Thyroid gland (tissue), 4 donors: Measurements from ENCODE around the gene OR9Q2. TPM values are rescaled to one million over a fixed set of nuclear protein-coding genes. Genes with fewer than 3 reads are reported as not detected.

ENCODE experiments used
- DNase-seq, 2 donors: peaks; one replicate each; pipeline ENCODE4 v3.0.0-alpha.2; 2019
- H3K27ac ChIP-seq, 3 donors: fragments of 200-600 bp; sonication (generic); 1 replicate in 2 of 3; 2 replicates in 1 of 3; pipeline ENCODE4 v1.5.1; 2016 to 2019; ENCODE audit warnings: mild to moderate bottlenecking in 1 of 3, moderate library complexity in 1 of 3
- H3K27me3 ChIP-seq: fragments of 200-600 bp; sonication (generic); one replicate; pipeline ENCODE4 v1.5.1; 2019
- H3K36me3 ChIP-seq, 2 donors: fragments of 200-600 bp; sonication (generic); one replicate each; pipeline ENCODE4 v1.5.1; 2016 to 2019
- H3K4me1 ChIP-seq, 2 donors: fragments of 200-600 bp; sonication (generic); one replicate each; pipeline ENCODE4 v1.5.1; 2017 to 2019
- H3K4me3 ChIP-seq, 3 donors: fragments of 200-600 bp; sonication (generic); replicated peaks in 1 of 3; 1 replicate in 2 of 3; 2 replicates in 1 of 3; pipeline ENCODE4 v1.5.1; 2016; ENCODE audit warnings: mild to moderate bottlenecking in 1 of 3
- H3K9me3 ChIP-seq: fragments of 200-600 bp; sonication (generic); one replicate; pipeline ENCODE4 v1.5.1; 2017
- POLR2A ChIP-seq, 2 donors: fragments of 450-650 bp; IDR thresholded peaks; one replicate each; pipeline ENCODE4 v1.6.1; 2017; ENCODE audit warnings: antibody characterized with exemption in 2 of 2, mild to moderate bottlenecking in 2 of 2, moderate library complexity in 1 of 2
- WGBS, 2 donors: methylation state at CpG; one replicate each; pipeline ENCODE4 v1.1.5; 2017; 5-methylcytosine and 5-hydroxymethylcytosine counted together
- intact Hi-C: fragments of 100-400 bp; cut with DNase I; formaldehyde crosslinking; loops from one replicate; pipeline ENCODE4 v1.15.1; 2023
- total RNA-seq, 4 donors: library from RNA; depleted of rRNA; stranded (reverse); fragments of >200 nt; gene quantifications; one replicate each; pipeline ENCODE4 v1.2.3, GENCODE V29; 2016
- TF ChIP-seq, protein P1 (sequence below), 6 experiments: fragments of 200-600 bp in 3 of 6; fragments of 450-650 bp in 3 of 6; sonication (generic) in 3 of 6; IDR thresholded peaks; one replicate each; pipeline ENCODE4 v1.5.1; 2016 to 2019; ENCODE audit warnings: antibody characterized with exemption in 6 of 6, mild to moderate bottlenecking in 2 of 6, inconsistent platforms in 1 of 6, moderate library complexity in 1 of 6

Gene OR9Q2
- total RNA-seq, 4 donors from 2014 or later, result not detected

DNA sequence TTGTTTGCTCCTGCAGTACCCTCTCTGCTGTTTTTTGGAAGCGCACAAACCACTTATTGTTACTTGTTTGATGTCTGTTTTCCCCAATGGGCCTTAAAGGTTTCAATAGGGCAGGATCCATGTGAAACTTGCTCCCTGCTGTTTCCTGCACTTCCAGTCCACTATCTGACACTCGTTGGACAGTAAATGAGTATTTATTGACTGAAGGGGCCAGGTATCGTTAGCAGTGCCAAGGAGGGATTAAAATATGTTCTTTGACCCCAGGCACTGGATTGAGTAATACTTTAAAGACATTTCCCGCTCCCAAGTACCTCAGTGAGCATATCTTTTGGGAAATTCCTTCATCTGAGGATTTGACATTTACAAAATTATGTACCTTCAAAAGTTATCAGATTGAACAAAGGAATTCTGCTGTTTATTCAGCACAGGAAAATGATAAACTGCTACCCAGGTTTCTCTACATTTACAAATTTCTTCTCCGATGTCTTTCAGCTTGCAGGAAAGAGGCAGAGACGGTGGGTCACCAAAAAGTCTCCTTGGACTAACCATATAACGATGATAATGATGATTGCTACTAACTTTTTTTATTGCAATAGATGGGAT, 23.3 kb upstream of the OR9Q2 start:
- Histone ChIP-seq H3K4me3 (no peak overlapping the region), H3K27me3 (no peaks in the 10 kb centered on the region), H3K27ac (no peak overlapping the region), H3K4me1 (no peaks in the 10 kb centered on the region), H3K36me3 (no peaks in the 10 kb centered on the region), H3K9me3 (no peaks in the 10 kb centered on the region)
- intact Hi-C loops, result no loop called here
- no peak for DNase-seq
- TF ChIP-seq, protein P1, sequence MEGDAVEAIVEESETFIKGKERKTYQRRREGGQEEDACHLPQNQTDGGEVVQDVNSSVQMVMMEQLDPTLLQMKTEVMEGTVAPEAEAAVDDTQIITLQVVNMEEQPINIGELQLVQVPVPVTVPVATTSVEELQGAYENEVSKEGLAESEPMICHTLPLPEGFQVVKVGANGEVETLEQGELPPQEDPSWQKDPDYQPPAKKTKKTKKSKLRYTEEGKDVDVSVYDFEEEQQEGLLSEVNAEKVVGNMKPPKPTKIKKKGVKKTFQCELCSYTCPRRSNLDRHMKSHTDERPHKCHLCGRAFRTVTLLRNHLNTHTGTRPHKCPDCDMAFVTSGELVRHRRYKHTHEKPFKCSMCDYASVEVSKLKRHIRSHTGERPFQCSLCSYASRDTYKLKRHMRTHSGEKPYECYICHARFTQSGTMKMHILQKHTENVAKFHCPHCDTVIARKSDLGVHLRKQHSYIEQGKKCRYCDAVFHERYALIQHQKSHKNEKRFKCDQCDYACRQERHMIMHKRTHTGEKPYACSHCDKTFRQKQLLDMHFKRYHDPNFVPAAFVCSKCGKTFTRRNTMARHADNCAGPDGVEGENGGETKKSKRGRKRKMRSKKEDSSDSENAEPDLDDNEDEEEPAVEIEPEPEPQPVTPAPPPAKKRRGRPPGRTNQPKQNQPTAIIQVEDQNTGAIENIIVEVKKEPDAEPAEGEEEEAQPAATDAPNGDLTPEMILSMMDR (IDR thresholded peaks at IDR 0.05), result no peak
- TF ChIP-seq POLR2A (IDR thresholded peaks at IDR 0.05), result no peak
- WGBS, 2 donors, result 73 to 78% methylated on average over 7 of the region's 7 CpGs

DNA sequence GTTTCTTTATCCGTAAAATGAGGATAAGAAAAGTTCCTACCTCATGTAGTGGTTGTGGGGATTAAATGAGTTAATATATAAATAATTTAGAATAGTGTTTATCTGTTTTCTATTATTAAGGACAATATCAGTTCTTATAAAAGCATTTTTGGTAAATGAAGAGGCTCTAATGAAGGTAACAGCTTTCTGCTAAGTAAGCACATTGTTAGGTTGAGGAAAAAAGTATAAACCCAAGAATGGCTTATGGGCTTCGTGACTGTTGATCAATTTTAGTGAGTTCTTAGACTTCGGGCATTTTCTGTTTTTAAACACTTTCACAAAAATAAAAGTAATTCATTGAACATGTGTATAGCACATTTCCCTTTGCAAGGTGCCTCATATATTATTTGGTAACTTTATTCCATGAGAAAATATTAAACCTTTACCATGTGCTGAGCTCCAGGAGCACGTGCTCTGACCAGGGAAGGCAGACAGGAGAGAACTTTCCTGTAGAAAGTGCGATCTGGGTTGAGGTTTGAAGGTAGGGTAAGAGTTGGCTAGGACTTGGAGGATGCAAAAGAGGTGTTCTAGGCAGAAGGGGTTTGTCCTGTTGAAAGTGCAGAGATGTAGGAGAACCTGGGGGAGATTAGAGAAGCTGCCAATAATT, 11.3 kb upstream of the OR9Q2 start:
- Histone ChIP-seq H3K4me1 (no peaks in the 10 kb centered on the region), H3K27ac (no peak overlapping the region), H3K9me3 (no peaks in the 10 kb centered on the region), H3K27me3 (no peaks in the 10 kb centered on the region), H3K4me3 (no peak overlapping the region), H3K36me3 (no peaks in the 10 kb centered on the region)
- intact Hi-C loops, result no loop called here
- 75 to 84% methylated on average over 5 of the region's 5 CpGs for WGBS, 2 donors
- TF ChIP-seq, protein P1 (IDR thresholded peaks at IDR 0.05), result no peak
- TF ChIP-seq POLR2A (IDR thresholded peaks at IDR 0.05), result no peak
- no peak for DNase-seq

DNA sequence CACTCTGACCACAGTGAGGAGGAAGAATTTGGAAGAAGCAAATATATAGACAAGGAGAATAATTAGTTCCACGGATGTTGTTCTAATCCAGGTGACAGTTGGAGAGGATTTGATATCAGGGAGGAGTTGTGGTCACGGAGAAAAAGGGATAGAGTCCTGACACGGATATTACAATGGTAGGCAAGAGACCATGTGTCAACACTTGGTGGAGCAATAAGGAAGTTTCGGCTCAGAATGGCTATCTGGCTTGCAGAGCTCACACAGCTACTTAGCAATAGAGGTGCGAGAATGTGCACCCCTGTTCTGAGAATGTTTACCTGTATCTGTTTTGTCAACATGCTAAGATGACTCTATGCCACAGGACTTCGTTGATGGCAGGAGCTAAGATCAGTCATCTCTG, 10.4 kb upstream of the OR9Q2 start:
- H3K4me3 ChIP-seq, result no peak overlapping the region
- 84 to 86% methylated on average over 6 of the region's 6 CpGs for WGBS, 2 donors

DNA sequence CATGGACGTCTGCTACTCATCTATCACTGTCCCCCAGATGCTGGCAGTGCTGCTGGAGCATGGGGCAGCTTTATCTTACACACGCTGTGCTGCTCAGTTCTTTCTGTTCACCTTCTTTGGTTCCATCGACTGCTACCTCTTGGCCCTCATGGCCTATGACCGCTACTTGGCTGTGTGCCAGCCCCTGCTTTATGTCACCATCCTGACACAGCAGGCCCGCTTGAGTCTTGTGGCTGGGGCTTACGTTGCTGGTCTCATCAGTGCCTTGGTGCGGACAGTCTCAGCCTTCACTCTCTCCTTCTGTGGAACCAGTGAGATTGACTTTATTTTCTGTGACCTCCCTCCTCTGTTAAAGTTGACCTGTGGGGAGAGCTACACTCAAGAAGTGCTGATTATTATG, 9.2 kb upstream of the OR9Q2 start:
- H3K4me3 ChIP-seq, result no peak overlapping the region
- intact Hi-C loops, result no loop called here
- no peak overlapping the region for H3K27ac ChIP-seq
- no peaks in the 10 kb centered on the region for H3K27me3 ChIP-seq
- DNase-seq, result no peak
- TF ChIP-seq, protein P1 (IDR thresholded peaks at IDR 0.05), result no peak
- no peak for TF ChIP-seq POLR2A (IDR thresholded peaks at IDR 0.05)
- H3K36me3 ChIP-seq, result no peaks in the 10 kb centered on the region
- H3K9me3 ChIP-seq, result no peaks in the 10 kb centered on the region
- WGBS, 2 donors, result 72 to 73% methylated on average over 7 of the region's 7 CpGs
- H3K4me1 ChIP-seq, result no peaks in the 10 kb centered on the region

More for the DNA sequence above, 10.4 kb upstream of the OR9Q2 start:
- H3K27ac ChIP-seq, result no peak overlapping the region
- H3K27me3 ChIP-seq, result no peaks in the 10 kb centered on the region
- H3K4me1 ChIP-seq, result no peaks in the 10 kb centered on the region
- no peaks in the 10 kb centered on the region for H3K36me3 ChIP-seq
- no peak for DNase-seq
- no peaks in the 10 kb centered on the region for H3K9me3 ChIP-seq
- intact Hi-C loops, result no loop called here
- TF ChIP-seq, protein P1 (IDR thresholded peaks at IDR 0.05), result no peak
- TF ChIP-seq POLR2A (IDR thresholded peaks at IDR 0.05), result no peak

DNA sequence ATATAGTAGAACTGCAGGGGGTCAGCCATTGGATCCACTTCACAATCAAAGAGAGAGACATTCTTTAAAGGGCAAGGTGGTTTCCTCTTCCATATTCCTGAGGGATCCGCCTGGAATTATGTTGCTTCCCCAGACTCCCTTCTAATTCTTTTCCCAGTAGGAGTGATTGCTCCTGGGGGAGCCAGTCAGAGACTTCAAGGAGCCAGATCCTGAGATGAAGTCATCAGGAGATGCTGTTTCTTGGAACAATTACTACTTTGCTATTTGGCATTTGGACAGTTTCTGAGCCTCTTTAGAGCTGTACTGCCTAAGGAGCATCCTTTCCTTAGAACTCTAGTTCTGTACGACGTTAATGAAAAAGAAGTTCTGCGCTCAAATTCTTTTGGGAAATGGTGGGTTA, 1.9 kb upstream of the OR9Q2 start:
- Histone ChIP-seq H3K4me3 (no peak overlapping the region), H3K36me3 (no peaks in the 10 kb centered on the region), H3K4me1 (no peaks in the 10 kb centered on the region), H3K27ac (no peak overlapping the region), H3K27me3 (no peaks in the 10 kb centered on the region), H3K9me3 (no peaks in the 10 kb centered on the region)
- DNase-seq, result no peak
- 85 to 90% methylated on average over 4 of the region's 4 CpGs for WGBS, 2 donors
- TF ChIP-seq, protein P1 (IDR thresholded peaks at IDR 0.05), result no peak
- no peak for TF ChIP-seq POLR2A (IDR thresholded peaks at IDR 0.05)
- intact Hi-C loops, result no loop called here
